ENCODE measurements around the gene SHCBP1. TPM values are rescaled to one million over a fixed set of nuclear protein-coding genes. Genes with fewer than 3 reads are reported as not detected.

The SHCBP1 gene
- total and polyA plus RNA-seq, 9 of the 15 experiments (the other 6 are each of a cell fraction or from before 2014, with no cell fraction given), result 6.2 to 29.6 (median 19.7) TPM

DNA sequence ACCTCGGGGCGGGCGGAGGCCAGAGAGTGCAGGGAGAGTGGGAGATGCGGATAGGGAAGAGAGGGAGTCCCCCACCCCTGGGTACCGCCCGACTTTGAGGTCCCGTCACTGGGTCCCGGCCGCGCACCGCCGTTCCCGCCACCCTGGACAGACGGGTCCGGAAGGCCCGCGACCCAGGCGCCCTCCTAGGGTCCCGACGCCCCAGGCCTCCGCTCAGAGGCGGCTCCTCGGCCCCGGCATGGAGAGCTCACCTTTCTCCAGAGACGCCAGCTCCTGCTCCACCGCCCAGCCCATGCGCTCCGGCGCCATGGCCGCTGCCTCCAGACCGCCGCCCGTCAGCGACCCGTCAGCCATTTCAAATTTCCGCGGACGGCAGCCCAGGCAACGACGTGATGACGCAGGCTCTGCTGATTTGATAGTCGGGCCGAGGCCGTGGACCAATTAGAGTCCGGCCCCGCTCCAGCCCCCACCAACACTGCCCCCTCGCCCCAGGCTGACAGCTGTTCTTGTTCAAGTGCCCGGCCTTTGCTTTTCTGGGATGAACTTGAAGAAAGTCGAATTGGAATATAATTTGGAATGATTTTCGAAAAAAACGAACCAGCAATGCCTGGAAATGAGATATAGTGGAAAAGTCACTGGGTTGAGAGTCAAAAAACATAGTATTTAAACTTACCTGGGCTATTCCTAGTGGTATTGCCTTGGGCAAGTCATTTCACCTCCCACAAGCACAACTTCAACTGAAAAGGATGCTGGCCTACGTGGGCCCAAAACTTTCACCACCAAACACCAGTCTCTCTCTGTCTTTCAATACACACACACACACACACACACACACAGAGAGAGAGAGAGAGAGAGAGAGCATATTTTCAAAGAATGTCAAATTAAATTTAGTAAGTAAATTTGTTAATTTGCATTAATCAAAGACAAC is at the start of gene SHCBP1 (continued):
- TF ChIP-seq, protein P1, sequence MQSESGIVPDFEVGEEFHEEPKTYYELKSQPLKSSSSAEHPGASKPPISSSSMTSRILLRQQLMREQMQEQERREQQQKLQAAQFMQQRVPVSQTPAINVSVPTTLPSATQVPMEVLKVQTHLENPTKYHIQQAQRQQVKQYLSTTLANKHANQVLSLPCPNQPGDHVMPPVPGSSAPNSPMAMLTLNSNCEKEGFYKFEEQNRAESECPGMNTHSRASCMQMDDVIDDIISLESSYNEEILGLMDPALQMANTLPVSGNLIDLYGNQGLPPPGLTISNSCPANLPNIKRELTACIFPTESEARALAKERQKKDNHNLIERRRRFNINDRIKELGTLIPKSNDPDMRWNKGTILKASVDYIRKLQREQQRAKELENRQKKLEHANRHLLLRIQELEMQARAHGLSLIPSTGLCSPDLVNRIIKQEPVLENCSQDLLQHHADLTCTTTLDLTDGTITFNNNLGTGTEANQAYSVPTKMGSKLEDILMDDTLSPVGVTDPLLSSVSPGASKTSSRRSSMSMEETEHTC (IDR thresholded peaks at IDR 0.05), result no peak
- TF ChIP-seq TSHZ1 (CRISPR knock-in tag; IDR thresholded peaks at IDR 0.05) (no peak), ZNF518B (CRISPR knock-in tag; IDR thresholded peaks at IDR 0.05) (no peak), ZNF766 (CRISPR knock-in tag; conservative IDR thresholded peaks at IDR 0.05) (no peak), GTF2E2 (tag; IDR thresholded peaks at IDR 0.05) (peak; percentile 62; the same call in 1 of the 2 replicates), VEZF1 (CRISPR knock-in tag; IDR thresholded peaks at IDR 0.05) (peak; percentile 96), RBM25 (IDR thresholded peaks at IDR 0.05; ENCODE audit: low read depth, low read length, severe bottlenecking) (peak; percentile 64), NR1H2 (CRISPR knock-in tag; IDR thresholded peaks at IDR 0.05) (no peak), LARP7 (IDR thresholded peaks at IDR 0.05) (no peak)
- TF ChIP-seq, protein P2, sequence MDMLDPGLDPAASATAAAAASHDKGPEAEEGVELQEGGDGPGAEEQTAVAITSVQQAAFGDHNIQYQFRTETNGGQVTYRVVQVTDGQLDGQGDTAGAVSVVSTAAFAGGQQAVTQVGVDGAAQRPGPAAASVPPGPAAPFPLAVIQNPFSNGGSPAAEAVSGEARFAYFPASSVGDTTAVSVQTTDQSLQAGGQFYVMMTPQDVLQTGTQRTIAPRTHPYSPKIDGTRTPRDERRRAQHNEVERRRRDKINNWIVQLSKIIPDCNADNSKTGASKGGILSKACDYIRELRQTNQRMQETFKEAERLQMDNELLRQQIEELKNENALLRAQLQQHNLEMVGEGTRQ (CRISPR knock-in tag; IDR thresholded peaks at IDR 0.05), result no peak
- TF ChIP-seq, protein P3, sequence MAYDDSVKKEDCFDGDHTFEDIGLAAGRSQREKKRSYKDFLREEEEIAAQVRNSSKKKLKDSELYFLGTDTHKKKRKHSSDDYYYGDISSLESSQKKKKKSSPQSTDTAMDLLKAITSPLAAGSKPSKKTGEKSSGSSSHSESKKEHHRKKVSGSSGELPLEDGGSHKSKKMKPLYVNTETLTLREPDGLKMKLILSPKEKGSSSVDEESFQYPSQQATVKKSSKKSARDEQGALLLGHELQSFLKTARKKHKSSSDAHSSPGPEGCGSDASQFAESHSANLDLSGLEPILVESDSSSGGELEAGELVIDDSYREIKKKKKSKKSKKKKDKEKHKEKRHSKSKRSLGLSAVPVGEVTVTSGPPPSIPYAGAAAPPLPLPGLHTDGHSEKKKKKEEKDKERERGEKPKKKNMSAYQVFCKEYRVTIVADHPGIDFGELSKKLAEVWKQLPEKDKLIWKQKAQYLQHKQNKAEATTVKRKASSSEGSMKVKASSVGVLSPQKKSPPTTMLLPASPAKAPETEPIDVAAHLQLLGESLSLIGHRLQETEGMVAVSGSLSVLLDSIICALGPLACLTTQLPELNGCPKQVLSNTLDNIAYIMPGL (CRISPR knock-in tag; IDR thresholded peaks at IDR 0.05), result peak; percentile 65; the same call in 1 of the 2 replicates

Measured in K562 (cell line).